Measurements from ENCODE around the gene CANT1. TPM values are rescaled to one million over a fixed set of nuclear protein-coding genes. Genes with fewer than 3 reads are reported as not detected.
A peak's percentile ranks its signal among the peaks of the same experiment; 100 is the strongest.

Gene CANT1
- total RNA-seq, 4 donors from 2014 or later, result 17.5 to 38.3 (median 26.6) TPM

DNA sequence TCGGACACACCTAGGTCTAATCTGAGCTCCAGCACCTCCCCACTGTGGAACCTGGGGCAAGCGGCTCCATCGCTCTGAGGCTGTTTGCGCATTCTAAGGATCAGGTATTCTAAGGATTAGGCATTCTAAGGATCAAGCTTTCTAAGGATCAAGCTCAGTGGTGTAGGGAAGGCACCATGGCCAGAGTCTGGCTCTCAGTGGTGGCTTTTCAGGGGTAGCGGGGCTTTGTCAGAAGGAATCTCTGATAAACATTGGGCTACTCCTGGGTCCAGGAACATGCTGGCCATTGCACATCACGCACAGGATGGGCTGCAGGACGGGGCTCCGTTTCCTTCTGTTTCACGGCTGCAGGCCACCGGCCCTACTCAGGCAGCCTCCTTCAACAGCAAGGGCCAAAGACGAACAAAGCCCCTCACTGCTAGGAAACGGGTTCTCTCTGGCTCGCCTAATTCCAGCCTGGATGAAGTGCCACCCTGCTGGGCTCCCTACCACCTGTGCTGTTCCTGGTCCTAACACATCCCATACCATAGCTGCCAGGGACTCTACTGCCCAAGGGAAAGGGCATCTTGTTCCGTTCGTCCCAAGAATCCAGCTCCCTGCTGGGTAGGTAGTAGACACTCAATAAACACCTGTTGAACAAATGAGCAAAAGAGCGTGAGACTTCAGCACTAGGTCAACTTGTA is 19.9 kb upstream of the CANT1 start:
- Histone ChIP-seq H3K4me1 (peaks cover 48 to 49% of the 10 kb centered on the region in 2 donors), H3K9me3 (no peaks in the 10 kb centered on the region), H3K36me3 (no peaks in the 10 kb centered on the region), H3K27ac (peak overlapping the region in 3 of 4 donors; percentile 14 to 78 (median 43)), H3K4me3 (no peak overlapping the region), H3K27me3 (no peaks in the 10 kb centered on the region)
- TF ChIP-seq, protein P1, sequence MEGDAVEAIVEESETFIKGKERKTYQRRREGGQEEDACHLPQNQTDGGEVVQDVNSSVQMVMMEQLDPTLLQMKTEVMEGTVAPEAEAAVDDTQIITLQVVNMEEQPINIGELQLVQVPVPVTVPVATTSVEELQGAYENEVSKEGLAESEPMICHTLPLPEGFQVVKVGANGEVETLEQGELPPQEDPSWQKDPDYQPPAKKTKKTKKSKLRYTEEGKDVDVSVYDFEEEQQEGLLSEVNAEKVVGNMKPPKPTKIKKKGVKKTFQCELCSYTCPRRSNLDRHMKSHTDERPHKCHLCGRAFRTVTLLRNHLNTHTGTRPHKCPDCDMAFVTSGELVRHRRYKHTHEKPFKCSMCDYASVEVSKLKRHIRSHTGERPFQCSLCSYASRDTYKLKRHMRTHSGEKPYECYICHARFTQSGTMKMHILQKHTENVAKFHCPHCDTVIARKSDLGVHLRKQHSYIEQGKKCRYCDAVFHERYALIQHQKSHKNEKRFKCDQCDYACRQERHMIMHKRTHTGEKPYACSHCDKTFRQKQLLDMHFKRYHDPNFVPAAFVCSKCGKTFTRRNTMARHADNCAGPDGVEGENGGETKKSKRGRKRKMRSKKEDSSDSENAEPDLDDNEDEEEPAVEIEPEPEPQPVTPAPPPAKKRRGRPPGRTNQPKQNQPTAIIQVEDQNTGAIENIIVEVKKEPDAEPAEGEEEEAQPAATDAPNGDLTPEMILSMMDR (IDR thresholded peaks at IDR 0.05 in 4 of 5, conservative IDR thresholded peaks at IDR 0.05 in 1 of 5), result no peak
- no peak for TF ChIP-seq POLR2A (IDR thresholded peaks at IDR 0.05)
- intact Hi-C loops (cut with DNase I; ENCODE audit: low total_unique reads), result no loop called here
- DNase-seq (no peak), ATAC-seq (no peak)
- in situ Hi-C loops (cut with MboI; ENCODE audit: low sequenced_read_pairs in 4 of 4), result no loop called here

DNA sequence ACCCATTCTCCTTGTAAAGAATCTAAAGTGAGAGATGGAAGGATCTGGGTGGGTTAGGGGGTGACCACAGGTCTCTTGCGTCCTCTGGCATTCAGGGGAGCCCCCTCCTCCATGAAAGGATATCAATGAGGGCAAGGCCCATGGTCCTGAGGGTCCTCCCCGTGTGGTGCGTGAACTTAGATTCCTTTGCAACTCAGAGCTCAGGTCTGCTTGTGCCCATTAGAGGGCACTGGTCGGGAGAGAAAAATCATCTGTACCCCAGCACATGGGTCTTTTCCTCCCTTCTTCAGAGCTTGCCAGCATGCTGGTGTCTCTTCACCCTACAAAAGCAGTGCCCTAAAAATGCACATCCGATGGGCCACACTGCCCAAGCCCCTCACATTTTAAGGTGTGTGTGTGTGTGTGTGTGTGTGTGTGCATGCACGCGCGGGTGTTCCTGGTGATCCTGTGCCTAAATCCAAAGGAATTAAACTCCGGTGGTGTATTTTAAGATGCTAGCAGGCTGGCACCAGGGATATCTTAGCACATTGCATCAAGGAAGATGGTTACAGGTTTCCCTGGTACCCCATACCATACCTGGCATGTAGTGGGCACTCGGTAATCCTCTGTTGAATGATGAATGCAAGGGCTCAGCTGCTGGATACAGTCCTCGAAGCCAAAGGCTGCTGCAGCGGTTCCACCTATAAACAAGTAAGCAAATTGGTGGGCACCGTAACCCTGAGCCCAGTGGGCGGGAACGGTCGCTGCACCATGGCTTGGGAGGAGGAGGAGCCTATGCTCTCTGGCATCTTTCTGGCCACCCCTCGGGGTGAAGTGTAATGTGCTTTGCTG is 19.1 kb upstream of the CANT1 start:
- Histone ChIP-seq H3K9me3 (no peaks in the 10 kb centered on the region), H3K36me3 (no peaks in the 10 kb centered on the region), H3K27me3 (no peaks in the 10 kb centered on the region), H3K4me1 (peaks cover 45 to 47% of the 10 kb centered on the region in 2 donors), H3K27ac (peak overlapping the region in 3 of 4 donors; percentile 78 to 83 (median 78)), H3K4me3 (no peak overlapping the region)
- in situ Hi-C loops (cut with MboI; ENCODE audit: low sequenced_read_pairs in 4 of 4), result no loop called here
- ATAC-seq (no peak), DNase-seq (no peak)
- intact Hi-C loops (cut with DNase I; ENCODE audit: low total_unique reads), result no loop called here
- TF ChIP-seq, protein P1 (IDR thresholded peaks at IDR 0.05 in 4 of 5, conservative IDR thresholded peaks at IDR 0.05 in 1 of 5), result peak in 1 of 5 experiments; percentile 17
- TF ChIP-seq POLR2A (IDR thresholded peaks at IDR 0.05), result no peak

DNA sequence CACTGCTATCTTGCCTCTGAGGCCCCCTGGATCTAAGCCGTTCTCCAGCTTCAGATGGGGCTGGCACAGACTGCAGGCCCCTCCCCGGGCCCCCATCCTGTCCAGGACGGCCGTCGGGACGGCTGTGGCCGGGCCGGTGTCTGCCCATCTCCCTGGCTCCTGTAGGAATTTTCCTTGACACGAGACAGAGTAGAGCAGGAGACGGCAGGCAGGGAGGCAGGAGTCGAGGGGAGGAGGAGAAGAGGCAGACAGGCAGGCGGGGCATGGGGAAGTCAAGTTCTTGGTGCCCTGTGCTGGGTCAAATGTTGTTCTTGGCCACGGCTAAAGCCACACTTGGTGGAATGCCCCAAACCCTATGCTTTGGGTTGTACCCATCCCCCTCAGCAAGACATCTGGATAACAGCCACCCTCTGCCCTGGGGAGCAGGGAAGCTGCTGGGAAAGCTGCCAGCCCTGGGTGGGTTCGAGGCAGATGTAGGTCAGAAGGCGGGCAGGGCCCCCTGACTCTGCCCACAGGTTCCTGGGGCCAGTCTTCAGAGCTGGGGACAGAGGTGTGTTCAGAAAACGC is 18.4 kb upstream of the CANT1 start:
- in situ Hi-C loops (cut with MboI; ENCODE audit: low sequenced_read_pairs in 4 of 4) (no loop called here), intact Hi-C loops (cut with DNase I; ENCODE audit: low total_unique reads) (no loop called here)
- DNase-seq, result no peak
- no peaks in the 10 kb centered on the region for H3K36me3 ChIP-seq
- no peaks in the 10 kb centered on the region for H3K9me3 ChIP-seq
- H3K4me1 ChIP-seq, result peaks cover 45 to 47% of the 10 kb centered on the region in 2 donors
- no peak for TF ChIP-seq POLR2A (IDR thresholded peaks at IDR 0.05)
- TF ChIP-seq, protein P1 (IDR thresholded peaks at IDR 0.05 in 4 of 5, conservative IDR thresholded peaks at IDR 0.05 in 1 of 5), result no peak
- H3K27ac ChIP-seq, result peak overlapping the region; percentile 43 to 83 (median 78)
- ATAC-seq, result no peak
- peak overlapping the region in 1 of 4 donors; percentile 67 for H3K4me3 ChIP-seq
- H3K27me3 ChIP-seq, result no peaks in the 10 kb centered on the region

DNA sequence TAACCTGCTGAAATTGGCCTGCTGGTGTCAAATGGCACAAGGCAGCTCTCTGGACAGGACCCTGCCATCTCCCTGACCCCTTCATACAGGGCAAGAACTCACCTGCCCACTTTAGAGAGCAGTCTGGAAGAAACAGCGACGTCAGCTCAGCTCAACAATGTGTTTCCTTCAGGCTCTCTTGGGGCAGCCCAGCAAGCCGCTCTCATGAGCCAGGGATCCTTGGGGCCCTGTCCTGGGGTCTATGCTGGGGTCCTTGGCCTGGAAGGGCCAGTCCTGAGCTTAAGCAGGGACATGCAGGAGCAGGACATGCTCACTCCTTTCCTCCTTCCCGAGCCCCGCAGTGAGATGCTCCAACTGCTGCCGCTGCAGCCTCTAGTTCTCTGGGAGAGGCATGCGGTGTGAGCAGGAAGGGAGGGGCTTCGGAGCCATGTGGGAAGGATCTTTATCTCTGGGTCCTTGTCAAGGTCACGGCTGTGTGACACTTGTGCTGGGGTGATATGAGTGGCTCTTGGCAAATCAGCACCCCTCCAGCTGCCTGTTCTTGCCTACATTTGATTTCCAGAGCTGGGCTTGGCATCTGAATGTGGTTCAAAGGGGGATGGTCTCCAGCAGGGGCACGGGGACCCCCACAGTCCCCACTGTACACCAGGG is 17.8 kb upstream of the CANT1 start:
- in situ Hi-C loops (cut with MboI; ENCODE audit: low sequenced_read_pairs in 4 of 4), result no loop called here
- no peaks in the 10 kb centered on the region for H3K36me3 ChIP-seq
- peak overlapping the region in 3 of 4 donors; percentile 15 to 67 (median 21) for H3K4me3 ChIP-seq
- H3K27me3 ChIP-seq, result no peaks in the 10 kb centered on the region
- H3K9me3 ChIP-seq, result no peaks in the 10 kb centered on the region
- intact Hi-C loops (cut with DNase I; ENCODE audit: low total_unique reads), result no loop called here
- no peak for DNase-seq
- ATAC-seq, result no peak
- no peak for TF ChIP-seq POLR2A (IDR thresholded peaks at IDR 0.05)
- TF ChIP-seq, protein P1 (IDR thresholded peaks at IDR 0.05 in 4 of 5, conservative IDR thresholded peaks at IDR 0.05 in 1 of 5), result no peak
- peaks cover 47 to 50% of the 10 kb centered on the region in 2 donors for H3K4me1 ChIP-seq
- H3K27ac ChIP-seq, result peak overlapping the region; percentile 43 to 83 (median 78)
